ENCODE measurements around the gene CCDC180. TPM values are rescaled to one million over a fixed set of nuclear protein-coding genes. Genes with fewer than 3 reads are reported as not detected.

Gene CCDC180
- total RNA-seq, 1 donor from 2014 or later = 10.1 TPM

- no peak for TF ChIP-seq CTCF (conservative IDR thresholded peaks at IDR 0.05)
- no peak overlapping the region for H3K4me3 Mint-ChIP-seq
- H3K4me1 Mint-ChIP-seq = peaks cover 3% of the 10 kb centered on the region
- no peak overlapping the region for H3K27ac Mint-ChIP-seq (ENCODE audit: unreplicated experiment)
- no peaks in the 10 kb centered on the region for H3K9me3 Mint-ChIP-seq
- DNase-seq (ENCODE audit: low read depth, low spot score) = no peak
- peaks cover 5% of the 10 kb centered on the region for H3K36me3 Mint-ChIP-seq (ENCODE audit: low read depth)
- no peaks in the 10 kb centered on the region for H3K27me3 Mint-ChIP-seq (ENCODE audit: low read depth)
These were observed 12.7 kb downstream of the CCDC180 start for GRCh38 chr9:97320080-97320642.

- Mint-ChIP-seq H3K27ac (ENCODE audit: unreplicated experiment) (no peak overlapping the region), H3K36me3 (ENCODE audit: low read depth) (peaks cover 5% of the 10 kb centered on the region), H3K4me1 (no peaks in the 10 kb centered on the region), H3K4me3 (no peak overlapping the region), H3K9me3 (no peaks in the 10 kb centered on the region), H3K27me3 (ENCODE audit: low read depth) (no peaks in the 10 kb centered on the region)
- no peak for TF ChIP-seq CTCF (conservative IDR thresholded peaks at IDR 0.05)
- no peak for DNase-seq (ENCODE audit: low read depth, low spot score)
These were observed 13.8 kb downstream of the CCDC180 start for GRCh38 chr9:97321251-97321650.

- H3K9me3 Mint-ChIP-seq = no peaks in the 10 kb centered on the region
- H3K4me3 Mint-ChIP-seq = no peak overlapping the region
- H3K4me1 Mint-ChIP-seq = no peaks in the 10 kb centered on the region
- no peak overlapping the region for H3K27ac Mint-ChIP-seq (ENCODE audit: unreplicated experiment)
- H3K27me3 Mint-ChIP-seq (ENCODE audit: low read depth) = no peaks in the 10 kb centered on the region
- no peak for TF ChIP-seq CTCF (conservative IDR thresholded peaks at IDR 0.05)
- DNase-seq (ENCODE audit: low read depth, low spot score) = no peak
- peaks cover 5% of the 10 kb centered on the region for H3K36me3 Mint-ChIP-seq (ENCODE audit: low read depth)
These were observed 14.2 kb downstream of the CCDC180 start for GRCh38 chr9:97321691-97322090.

- Mint-ChIP-seq H3K9me3 (no peaks in the 10 kb centered on the region), H3K4me3 (no peak overlapping the region), H3K27me3 (ENCODE audit: low read depth) (no peaks in the 10 kb centered on the region), H3K36me3 (ENCODE audit: low read depth) (peaks cover 5% of the 10 kb centered on the region), H3K27ac (ENCODE audit: unreplicated experiment) (no peak overlapping the region), H3K4me1 (no peaks in the 10 kb centered on the region)
- no peak for DNase-seq (ENCODE audit: low read depth, low spot score)
- no peak for TF ChIP-seq CTCF (conservative IDR thresholded peaks at IDR 0.05)
These were observed 14.6 kb downstream of the CCDC180 start for GRCh38 chr9:97322105-97322504.

GRCh38 chr9:97324954-97325353 is 17.5 kb downstream of the CCDC180 start:
- no peaks in the 10 kb centered on the region for H3K27me3 Mint-ChIP-seq (ENCODE audit: low read depth)
- TF ChIP-seq CTCF (conservative IDR thresholded peaks at IDR 0.05) = no peak

More at GRCh38 chr9:97324954-97325353, 17.5 kb downstream of the CCDC180 start:
- Mint-ChIP-seq H3K27ac (ENCODE audit: unreplicated experiment) (no peak overlapping the region), H3K4me1 (no peaks in the 10 kb centered on the region), H3K9me3 (no peaks in the 10 kb centered on the region), H3K4me3 (no peak overlapping the region), H3K36me3 (ENCODE audit: low read depth) (peaks cover 2% of the 10 kb centered on the region)
- no peak for DNase-seq (ENCODE audit: low read depth, low spot score)

Data from neural crest cell (in vitro differentiated cells).